Sigmoid colon (tissue), 4 donors: Measurements from ENCODE around the gene CLDN15.

Source experiments
- CTCF ChIP-seq, 4 experiments: fragments of 450-650 bp in 3 of 4; fragments of 200-600 bp in 1 of 4; IDR thresholded peaks; one replicate each; pipeline ENCODE4 v1.5.1; 2016 to 2019; ENCODE audit warnings: antibody characterized with exemption in 4 of 4, mild to moderate bottlenecking in 3 of 4, moderate library complexity in 2 of 4
- EP300 ChIP-seq, 4 donors: sonication (generic); formaldehyde crosslinking; IDR thresholded peaks; one replicate each; pipeline ENCODE4 v1.6.1; 2017; ENCODE audit warnings: antibody characterized with exemption in 4 of 4
- POLR2A ChIP-seq, 2 donors: fragments of 450-650 bp; IDR thresholded peaks; one replicate each; pipeline ENCODE4 v1.6.1; 2016; ENCODE audit warnings: antibody characterized with exemption in 2 of 2, mild to moderate bottlenecking in 2 of 2, moderate library complexity in 2 of 2

GRCh38 chr7:101202603-101202918 lies 35.0 kb downstream of the CLDN15 start:
- TF ChIP-seq POLR2A (IDR thresholded peaks at IDR 0.05) (no peak), EP300 (IDR thresholded peaks at IDR 0.05) (no peak), CTCF (IDR thresholded peaks at IDR 0.05) (no peak)
